SK-N-DZ (cell line): ENCODE data around the gene GRB2.
"Not testable (repeated sequence)": the region's sequence is repeated elsewhere in the genome, so short reads cannot be mapped to it uniquely, and the experiment has no call there.

Experiments
- DNase-seq: peaks from one replicate; pipeline ENCODE4 v3.0.0-alpha.2; 2015; ENCODE audit warnings: low spot score

Gene GRB2

DNA sequence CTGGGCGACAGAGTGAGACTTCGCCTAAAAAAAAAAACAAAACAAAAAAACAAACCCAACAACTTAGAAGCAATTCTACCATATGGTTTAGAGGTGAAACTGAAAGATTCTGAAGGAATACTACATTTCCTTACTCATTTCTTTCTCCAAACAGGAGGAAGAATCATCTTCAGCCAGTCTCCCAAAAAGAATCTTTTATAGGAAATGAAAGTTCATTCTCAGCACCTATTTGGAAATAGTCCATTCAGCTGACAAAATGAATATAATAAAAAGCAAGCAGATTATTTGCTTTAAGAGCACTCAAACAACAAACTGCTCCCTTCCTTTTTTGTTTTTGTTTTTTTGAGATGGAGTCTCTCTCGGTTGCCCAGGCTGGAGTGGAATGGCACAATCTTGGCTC, 17.7 kb downstream of the GRB2 start:
- no peak for DNase-seq

DNA sequence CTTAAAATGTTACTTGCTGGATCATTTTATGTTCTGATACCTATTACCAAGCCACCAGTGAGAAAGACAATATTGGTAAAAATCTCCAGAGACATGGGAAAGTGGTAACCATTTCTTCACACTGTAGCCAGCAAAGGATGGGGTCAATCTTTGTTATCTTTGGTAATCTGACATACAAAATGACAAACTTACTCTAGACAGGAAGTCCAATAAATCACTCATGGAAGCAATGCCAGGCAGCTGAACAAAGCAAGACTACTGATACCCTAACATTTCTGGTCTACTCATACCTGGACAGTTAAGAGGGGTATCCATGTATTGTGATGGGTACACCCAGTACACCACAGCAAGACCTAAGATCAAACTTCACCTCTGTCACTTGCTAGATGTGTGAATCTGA, 19.0 kb downstream of the GRB2 start:
- no peak for DNase-seq

DNA sequence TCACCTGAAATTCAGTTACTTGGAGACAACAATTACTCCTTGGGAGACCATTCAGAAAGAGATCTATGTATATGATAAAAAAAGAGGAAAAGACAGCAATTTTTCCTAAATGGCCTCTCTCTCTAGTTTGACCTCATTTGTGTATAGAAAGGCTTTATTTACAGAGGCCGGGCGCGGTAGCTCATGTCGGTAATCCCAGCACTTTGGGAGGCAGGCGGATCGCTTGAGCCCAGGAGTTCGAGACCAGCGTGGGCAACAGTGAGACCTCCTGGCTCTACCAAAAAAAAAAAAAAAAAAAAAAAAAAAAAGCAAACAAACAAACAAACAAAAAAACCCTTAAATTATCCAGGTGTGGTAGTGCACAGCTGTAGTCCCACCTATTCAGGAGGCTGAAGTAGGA, 20.7 kb downstream of the GRB2 start:
- no peak for DNase-seq

DNA sequence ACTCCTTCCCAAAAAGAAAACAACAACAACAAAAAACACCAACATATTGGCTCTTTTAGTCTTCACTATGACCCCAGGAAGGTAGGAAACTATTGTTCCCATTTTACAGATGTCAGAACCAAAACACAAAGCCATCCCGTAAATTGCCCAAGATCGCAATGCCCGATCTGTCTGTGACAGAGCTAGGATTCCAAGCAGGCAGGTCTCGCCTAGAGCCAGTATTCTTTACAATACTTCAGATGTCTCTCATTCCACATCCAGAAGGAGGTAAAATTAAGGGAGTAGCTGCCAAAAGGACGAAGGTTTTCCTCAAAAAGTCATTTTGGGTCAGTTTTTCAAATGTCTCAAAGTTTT, 21.7 kb downstream of the GRB2 start:
- no peak for DNase-seq

DNA sequence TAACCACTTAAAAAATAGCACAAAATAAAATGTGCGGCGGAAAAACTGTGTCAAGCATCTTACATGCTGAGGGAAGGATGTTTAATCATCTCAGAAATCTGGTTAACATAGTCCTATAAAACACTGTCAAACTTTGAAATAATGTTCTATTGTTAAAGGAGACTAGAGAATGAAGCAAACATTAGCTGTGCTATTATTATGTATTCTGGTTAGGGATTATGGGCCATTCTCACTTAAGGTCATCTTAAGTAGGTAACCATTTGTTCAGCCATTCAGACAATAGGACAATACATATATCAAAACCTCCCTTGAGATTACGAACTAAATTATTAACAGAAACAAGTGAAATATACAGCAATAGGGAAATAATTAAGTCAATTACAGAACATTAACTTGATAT, 24.7 kb downstream of the GRB2 start:
- DNase-seq: no peak

DNA sequence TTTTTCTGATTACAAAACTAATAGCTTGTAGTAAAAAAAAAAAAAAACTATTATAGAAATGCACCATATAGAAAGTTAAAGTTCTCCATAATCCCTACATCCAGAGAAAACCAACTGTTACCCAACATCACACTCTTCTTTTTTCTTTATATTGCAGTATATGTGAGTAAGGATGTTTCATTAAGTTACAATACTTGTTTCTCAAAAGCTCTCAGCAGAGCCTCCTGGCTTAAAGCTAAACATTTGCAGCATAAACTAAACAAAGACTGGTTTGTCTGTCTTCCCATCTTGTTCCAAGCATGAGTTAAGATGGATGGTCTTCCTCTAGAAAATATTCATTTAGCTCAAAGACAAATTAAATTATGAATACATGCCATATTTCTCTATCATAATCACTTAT, 25.2 kb downstream of the GRB2 start:
- no peak for DNase-seq

DNA sequence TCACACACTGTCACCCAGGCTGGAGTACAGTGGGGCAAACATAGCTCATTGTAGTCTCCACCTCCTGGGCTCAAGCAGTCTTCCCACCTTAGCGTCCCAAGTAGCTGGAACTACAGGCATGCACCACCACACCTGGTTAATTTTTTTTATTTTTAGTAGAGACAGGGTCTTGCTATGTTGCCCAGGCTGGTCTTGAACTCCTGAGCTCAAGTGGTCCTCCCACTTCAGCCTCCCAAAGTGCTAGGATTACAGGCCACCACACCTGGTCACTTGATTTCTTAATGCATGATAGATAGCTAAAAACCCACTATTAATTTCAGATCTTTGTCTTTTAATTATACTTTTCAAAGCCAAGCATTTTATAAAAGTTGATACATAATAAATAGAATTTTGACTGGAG, 26.1 kb downstream of the GRB2 start:
- DNase-seq: not testable (repeated sequence)

DNA sequence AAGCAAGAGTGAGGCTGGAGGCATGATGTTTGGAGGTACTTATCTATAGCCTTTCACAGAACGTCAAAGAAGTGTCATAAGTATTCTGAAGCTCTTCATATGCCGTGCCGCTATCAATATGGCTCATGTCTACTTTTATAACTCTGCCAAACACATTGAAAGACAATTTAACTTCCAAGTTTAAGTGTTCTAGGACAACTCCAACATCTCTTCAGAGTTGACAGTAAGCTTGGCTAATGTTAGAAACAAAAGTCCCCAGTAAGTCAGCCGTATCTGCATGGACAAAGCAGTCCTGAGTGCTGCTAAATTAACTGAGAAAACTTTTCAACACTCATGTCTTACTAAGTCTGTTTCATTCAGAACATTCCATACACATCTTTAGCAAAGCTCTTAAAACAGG, 32.2 kb downstream of the GRB2 start:
- DNase-seq: no peak

DNA sequence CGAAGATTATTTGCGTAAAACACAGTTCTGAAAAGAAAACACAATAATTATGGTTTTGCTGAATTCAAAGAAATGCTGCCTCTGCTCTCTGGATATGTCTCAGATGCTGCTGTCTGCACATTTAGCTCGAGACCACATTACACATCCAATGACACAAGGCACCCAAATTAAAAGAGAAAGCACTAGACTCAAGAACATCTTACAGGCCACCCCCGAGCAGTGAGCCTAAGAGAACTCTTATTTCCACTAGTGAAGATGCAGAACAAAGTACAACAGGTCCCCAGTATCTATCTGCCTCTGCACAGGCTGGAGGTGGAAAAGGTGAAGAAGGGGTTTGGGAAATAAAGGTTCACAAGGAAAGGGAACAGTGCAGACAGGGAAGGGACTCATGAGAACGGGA, 33.5 kb downstream of the GRB2 start:
- no peak for DNase-seq

DNA sequence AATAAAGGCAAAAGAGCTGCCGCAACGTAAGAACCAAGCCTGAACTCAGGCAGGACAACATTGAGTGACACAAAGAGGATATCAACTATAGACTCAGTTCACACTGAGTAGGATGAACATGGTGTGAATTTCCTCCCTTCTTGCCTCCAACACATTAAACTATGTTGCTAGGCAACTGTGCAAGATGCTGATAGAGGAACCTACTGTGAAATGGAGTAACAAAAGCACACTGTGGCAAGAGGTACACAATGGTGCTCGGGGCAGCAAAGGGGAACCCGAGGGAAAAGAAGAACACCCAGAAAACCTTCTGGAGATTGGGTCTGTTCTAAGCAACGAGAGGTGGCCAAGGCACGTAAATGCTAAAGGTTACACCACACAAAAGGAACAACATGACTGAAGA, 34.1 kb downstream of the GRB2 start:
- no peak for DNase-seq

DNA sequence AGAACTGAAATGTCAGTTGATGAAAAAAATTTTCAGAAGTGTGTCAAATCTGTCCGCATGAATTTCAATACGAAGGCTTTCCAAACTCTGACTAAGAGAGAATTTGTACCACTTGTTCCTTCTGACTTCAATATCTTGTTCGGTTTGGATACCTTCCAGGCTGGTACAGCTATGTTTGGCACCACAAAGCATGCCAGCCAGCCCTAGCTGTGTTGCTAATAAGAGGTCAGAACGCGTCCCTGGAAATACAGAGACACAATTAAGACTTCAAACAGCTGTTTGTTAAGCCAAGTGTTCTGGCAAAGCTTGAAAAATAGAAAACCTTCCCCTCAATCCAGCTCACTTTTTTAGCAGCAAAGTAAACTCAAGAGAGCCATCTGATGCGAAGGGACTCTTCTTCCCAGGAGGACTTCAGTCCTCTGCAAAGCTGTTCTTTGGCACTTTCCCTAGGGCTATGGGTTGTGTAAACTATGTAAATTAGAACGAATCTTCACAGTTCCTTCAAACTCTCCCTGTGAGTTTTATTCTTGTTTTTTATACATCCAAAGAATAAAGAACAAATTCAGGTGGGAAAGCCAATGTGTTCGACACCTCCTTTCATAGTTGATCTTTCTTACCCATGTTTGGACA, 35.1 kb downstream of the GRB2 start:
- no peak for DNase-seq

DNA sequence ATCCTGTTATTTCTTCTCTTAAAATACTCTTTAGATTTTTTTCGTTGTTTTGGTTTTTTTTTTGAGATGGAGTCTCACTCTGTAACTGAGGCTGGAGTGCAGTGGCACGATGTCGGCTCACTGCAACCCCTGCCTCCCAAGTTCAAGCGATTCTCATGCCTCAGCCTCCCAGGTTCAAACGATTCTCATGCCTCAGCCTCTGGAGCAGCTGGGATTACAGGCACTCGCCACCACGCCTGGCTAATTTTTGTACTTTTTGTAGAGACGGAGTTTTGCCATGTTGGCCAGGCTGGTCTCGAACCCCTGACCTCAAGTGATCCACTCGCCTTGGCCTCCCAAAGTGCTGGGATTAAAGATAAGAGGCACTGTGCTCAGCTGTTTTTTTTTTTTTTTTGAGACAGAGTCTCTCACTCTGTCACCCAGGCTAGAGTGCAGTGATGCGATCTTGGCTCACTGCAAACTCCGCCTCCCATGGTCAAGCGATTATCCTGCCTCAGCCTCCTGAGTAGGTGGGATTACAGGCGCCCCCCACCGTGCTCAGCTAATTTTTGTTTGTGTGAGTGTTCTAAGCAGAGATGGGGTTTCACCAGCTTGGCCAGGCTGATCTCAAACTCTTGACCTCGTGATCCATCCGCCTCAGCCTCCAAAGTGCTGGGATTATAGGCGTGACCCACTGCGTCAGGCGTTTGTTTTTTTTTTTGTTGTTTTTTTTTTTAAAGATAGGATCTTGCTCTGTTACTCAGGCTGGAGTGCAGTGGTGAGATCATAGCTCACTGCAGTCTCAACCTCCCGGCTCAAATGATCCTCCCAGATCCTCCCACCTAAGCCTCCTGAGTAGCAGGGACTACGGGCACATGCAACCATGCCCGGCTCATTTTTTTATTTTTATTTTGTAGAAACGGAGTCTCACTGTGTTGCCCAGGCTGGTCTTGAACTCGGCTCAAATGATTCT, 37.4 kb downstream of the GRB2 start:
- DNase-seq: peak; percentile 17

DNA sequence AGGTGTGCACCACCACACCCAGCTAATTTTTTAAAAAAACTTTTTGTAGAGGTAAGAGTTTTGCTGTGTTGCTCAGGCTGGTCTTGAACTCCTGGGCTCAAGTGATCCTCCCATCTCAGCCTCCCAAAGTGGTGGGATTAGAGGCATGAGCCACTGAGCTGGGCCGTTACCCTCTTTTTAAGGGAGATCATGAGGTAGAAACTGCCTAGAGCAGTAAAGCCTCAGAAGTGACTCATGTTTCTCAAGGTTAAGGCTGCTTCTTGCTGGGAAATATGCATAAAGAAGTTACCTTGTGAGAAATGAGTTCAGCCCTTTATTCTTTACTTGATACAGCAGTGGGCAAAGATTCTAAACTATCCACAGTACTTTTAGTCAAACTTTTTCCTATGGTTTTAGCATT, 38.2 kb downstream of the GRB2 start:
- no peak for DNase-seq

DNA sequence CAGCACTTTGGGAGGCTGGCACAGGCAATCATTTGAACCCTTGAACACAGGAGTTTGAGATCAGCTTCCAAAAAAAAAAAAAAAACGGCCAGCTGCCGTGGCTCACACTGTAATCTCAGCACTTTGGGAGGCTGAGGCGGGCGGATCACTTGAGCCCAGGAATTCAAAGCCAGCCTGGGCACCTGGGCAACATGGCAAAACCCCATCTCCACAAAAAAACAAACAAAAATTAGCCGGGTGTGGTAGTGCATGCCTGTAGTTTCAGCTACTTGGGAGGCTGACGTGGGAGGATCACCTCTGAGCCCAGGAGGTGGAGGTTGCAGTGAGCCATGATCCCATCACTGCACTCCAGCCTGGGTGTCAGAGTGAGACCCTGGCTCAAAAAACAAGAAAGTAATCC, 39.0 kb downstream of the GRB2 start:
- DNase-seq: no peak

DNA sequence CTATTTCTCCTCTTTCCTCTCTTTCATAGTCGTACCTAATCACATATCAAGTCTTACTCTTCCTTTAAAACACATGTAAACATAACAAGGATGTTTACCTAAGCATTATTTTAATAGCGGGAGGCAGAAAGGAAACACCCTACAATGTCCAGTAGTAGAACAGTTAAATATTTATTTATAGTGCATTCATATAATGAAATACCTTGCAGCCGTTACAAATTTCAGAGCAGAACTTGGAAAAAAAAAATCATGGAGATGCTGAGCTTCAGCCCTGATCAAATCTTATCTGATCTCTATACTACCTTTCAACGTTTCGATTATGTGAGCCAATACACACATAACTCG, 39.6 kb downstream of the GRB2 start:
- DNase-seq: no peak

DNA sequence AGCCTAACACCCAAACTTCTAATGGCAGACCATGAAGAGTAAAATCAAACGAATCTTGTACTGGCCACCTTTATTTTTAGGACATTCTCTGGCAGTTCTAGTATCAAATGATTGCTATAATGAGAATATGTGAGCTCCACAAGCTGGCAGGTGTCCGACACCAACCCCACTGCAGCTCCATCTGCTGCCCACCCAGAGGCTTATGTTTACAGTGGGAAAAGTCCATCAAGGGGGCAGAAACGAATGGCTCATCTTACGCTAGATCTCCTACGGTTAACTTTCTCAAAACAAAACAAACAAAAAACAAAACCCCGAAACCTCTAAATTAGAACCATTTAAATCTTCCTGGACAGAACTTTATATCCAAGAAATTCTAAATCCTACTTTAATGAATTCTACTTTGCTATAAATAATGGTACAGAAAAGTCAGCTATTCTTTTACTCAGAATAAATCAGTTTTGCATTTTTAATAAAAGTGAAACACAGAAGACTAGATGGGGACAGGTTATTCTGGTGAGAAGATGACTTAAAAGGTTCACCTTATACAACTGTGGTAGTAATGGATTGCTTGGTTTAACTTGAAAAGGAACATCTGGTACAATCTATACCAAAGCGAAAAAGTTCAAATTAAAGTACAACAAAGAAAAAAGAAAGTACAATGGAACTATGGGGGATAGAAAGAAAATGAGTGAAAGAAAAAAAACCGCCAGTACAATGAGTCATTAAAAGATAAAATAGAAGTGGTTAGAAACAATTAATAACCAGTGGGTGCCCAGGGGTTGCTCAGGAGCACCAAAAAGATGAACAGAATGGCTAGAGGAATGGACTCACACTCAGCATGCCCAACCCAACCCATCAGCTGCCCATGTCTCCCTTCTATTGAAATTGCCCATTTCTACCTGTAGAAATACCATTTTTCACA, 40.2 kb downstream of the GRB2 start:
- no peak for DNase-seq

DNA sequence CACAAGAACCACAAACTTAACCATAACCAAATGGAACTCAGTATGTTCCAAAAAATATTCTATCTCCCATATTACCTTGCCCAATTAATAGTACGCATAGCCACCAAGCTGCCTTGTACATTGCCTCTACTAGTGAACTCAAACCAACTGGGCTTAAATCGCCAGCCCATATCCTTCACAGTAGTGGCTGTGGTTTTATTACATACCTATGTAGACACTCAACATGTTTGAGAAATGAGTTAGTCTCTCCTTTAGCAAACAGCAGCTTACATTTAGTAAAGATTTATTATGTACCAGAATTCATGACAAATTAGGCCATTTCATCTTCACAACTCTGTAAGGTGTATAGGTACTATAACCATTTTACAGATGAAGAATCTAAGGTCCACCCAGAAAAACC, 41.4 kb downstream of the GRB2 start:
- DNase-seq: no peak

DNA sequence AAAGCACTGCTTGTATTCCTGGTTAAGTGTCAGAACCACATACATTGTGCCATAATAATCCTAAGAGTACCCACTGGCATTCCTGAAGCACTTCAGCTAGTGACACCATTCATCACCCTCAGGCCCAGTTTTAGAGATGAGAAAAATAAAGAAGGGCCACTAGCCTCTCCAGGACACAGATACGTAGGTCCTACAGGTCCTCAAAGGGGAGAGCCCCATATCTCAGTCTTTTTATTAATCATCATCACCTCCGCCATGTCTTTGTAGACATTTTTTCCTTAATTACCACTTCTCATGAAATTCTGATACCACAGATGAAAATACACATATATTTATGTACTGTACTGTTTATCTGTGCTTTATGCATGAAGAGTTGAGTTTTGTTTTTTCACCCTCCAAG, 43.5 kb downstream of the GRB2 start:
- no peak for DNase-seq

DNA sequence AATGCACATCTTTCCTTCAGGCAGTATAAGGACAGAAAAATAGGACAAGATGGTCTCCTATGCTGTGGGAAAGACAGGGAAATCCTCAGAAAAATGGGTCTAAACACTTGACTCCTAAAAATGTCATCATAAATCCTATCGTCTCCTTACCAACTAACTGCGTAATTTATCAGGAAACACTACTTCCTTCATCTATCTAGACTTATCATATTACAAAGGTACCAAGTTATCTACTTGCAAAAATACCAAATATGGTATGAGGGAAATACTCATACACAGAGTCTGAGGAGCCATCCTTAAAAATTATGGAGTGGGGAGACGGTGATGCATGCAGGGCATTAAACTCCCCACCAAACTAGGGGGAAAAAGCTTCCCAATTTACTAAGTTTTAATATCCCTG, 44.1 kb downstream of the GRB2 start:
- no peak for DNase-seq

DNA sequence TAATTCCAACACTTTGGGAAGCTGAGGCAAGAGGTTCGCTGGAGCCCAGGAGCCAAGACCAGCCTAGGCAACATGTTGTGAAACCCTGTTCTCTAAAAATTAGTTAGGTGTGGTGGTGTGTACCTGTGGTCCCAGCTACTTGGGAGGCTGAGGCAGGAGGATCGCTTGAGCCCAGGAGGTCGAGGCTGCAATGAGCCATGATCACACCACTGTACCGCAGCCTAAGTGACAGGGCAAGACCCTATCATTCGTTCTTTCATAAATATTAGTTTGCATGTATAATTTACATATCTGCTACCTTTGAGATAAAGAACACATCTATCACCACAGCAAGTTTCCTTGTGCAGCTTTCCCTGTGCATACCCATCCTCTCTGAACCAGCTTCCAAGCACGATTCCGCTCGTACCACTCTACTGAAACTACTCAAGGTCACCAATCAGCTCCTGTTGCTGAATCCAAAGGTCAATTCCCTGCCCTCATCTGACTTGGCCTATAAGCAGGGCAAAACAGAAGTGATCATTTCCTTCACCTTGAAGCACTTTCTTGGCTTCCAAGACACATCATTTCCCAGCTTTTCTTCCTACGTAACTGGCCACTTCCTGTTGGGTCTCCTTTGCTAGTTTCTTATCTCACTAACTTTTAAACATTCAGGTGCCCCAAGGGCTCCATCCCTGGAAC, 49.1 kb downstream of the GRB2 start:
- DNase-seq: no peak

DNA sequence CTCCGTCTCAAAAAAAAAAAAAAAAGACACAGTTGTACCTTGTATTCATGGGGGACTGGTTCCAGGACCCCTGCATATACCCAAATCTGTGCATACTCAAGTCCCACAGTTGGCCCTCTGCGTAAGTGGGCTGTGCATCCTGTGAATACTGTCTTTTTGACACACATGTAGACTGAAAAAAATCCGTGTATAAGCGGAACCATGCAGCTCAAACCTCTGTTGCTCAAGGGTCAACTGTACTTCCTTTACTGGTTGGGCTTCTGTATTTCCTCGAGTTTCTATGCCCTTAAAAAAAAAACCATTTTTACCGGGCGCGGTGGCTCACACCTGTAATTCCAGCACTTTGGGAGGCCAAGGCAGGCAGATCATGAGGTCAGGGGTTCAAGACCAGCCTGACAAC, 52.3 kb downstream of the GRB2 start:
- DNase-seq: no peak

DNA sequence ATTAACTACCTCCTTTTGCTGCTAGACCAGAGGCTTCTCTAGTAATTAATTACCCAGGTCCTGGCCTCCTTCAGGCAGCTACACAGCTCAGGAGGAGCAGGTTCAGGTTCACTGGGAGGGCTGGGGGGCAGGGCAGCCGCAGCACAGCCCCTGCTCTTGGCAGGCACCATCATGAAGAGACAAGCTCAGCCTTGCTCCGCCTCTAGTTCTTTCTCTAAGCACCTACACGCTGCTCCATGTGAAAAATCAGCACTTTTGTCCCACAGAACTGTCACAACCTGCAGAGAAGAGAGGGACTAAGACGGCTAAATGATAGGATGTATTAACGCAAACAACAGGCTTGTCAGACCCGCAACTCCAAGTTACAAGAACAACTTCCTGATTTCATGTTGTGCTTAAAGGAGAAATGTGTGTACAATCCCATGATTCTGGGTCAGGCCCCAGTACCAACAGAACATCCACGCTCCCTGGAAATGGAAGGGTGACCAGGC, 53.4 kb downstream of the GRB2 start:
- peak; percentile 66 for DNase-seq
